Heart right ventricle (tissue), 16 donors: ENCODE data around the gene ACAN. TPM values are rescaled to one million over a fixed set of nuclear protein-coding genes. Genes with fewer than 3 reads are reported as not detected.

Source experiments
- ATAC-seq, 8 donors: fragments of 200-7000 bp; cut with Tn5 transposase; one replicate each; pipeline ENCODE4 v1.9.1; 2020; ENCODE audit warnings: mild to moderate bottlenecking in 8 of 8, moderate library complexity in 8 of 8, moderate number of reproducible peaks in 1 of 8
- DNase-seq, 2 donors: peaks; one replicate each; pipeline ENCODE4 v3.0.0-alpha.2; 2020
- H3K27ac ChIP-seq, 10 donors: fragments of 200-600 bp; sonication (generic) in 2 of 10; one replicate each; pipeline versions ENCODE4 v1.5.0 to v1.8.0; 2020 to 2022; ENCODE audit warnings: mild to moderate bottlenecking in 3 of 10
- H3K27me3 ChIP-seq, 7 donors: fragments of 200-600 bp; one replicate each; pipeline ENCODE4 v1.8.0; 2021 to 2022; ENCODE audit warnings: mild to moderate bottlenecking in 2 of 7
- H3K36me3 ChIP-seq, 9 donors: fragments of 200-600 bp; sonication (generic) in 1 of 9; one replicate each; pipeline versions ENCODE4 v1.5.0 to v1.8.0; 2020 to 2022; ENCODE audit warnings: mild to moderate bottlenecking in 2 of 9
- H3K4me1 ChIP-seq, 9 donors: fragments of 200-600 bp; sonication (generic) in 1 of 9; one replicate each; pipeline versions ENCODE4 v1.5.0 to v1.8.0; 2020 to 2022; ENCODE audit warnings: mild to moderate bottlenecking in 4 of 9
- H3K4me3 ChIP-seq, 10 donors: fragments of 200-600 bp; sonication (generic) in 2 of 10; one replicate each; pipeline versions ENCODE4 v1.5.0 to v1.8.0; 2020 to 2022; ENCODE audit warnings: mild to moderate bottlenecking in 7 of 10, moderate library complexity in 2 of 10
- H3K9me3 ChIP-seq, 11 donors: fragments of 200-600 bp in 10 of 11; sonication (generic) in 2 of 11; one replicate each; pipeline versions ENCODE4 v1.5.0 to v1.8.0; 2013 to 2022; ENCODE audit warnings: mild to moderate bottlenecking in 2 of 11, control low read depth in 1 of 11, moderate library complexity in 1 of 11
- CTCF ChIP-seq, 9 donors: fragments of 200-600 bp; sonication (generic) in 2 of 9; IDR thresholded peaks; one replicate each; pipeline versions ENCODE4 v1.5.0 to v1.8.0; 2021 to 2022; ENCODE audit warnings: antibody characterized with exemption in 9 of 9, mild to moderate bottlenecking in 5 of 9, moderate library complexity in 1 of 9
- WGBS, 2 donors: extraction: QIAGEN DNeasy Blood & Tissue Kit; methylation state at CpG; one replicate each; pipeline ENCODE4 v1.1.7; 2013; ENCODE audit warnings: inconsistent platforms in 1 of 2; 5-methylcytosine and 5-hydroxymethylcytosine counted together
- intact Hi-C, 10 donors: fragments of 100-400 bp; cut with DNase I; formaldehyde crosslinking; loops; one replicate each; pipeline versions ENCODE4 v1.11.1 to v1.14.2; 2022
- polyA plus RNA-seq, 2 donors: library from polyadenylated mRNA; stranded (reverse); fragments of 200-250 nt; gene quantifications; one replicate each; pipeline ENCODE4 v1.2.3, GENCODE V29; 2013
- total RNA-seq, 10 donors: library from RNA; stranded (reverse); fragmentation: NEBNext Ultra II Directional in 3 of 10; extraction: Animal tissue kit (Norgen Biotek cat#: 25700) in 3 of 10; gene quantifications; one replicate each; pipeline versions ENCODE4 v1.2.1 to v1.2.4, GENCODE V29; 2021 to 2023
- donor health status: Arrhythmogenic right ventricular cardiomyopathy.
- donor health status: ischemic (EF 13 %, LVEDD 7.1; RV severe dilation, severe dysfunction).
- donor health status: healthy with polysubstance abuse.
- donor health status: DM: no; HTN: yes; CAD: no.
- donor health status: DM: no; HTN: no; CAD: no.
- donor health status: ischemic (EF 25% LVEDD 6.9; RV normal size, moderate dysfunction).
- donor health status: ischemic (EF 25% LVEDD 5.7; RV mildly dilated, moderate dysfunction).
- donor health status: healthy.
- donor health status: DM: yes; HTN: yes; CAD: no.
- donor health status: Ischemic cardiomyopathy.
- donor health status: ischemic (EF 35%, LVEDD 5.7; RV mildly dilated, moderate dysfunction).
- donor health status: nonischemic (EF 11% LVEDD 7.7; RV severe dilation, severe dysfunction).
- donor health status: DM: yes; HTN: yes; CAD: no.
- donor health status: PGD.
- donor health status: ischemic (EF 29% LVEDD 5.4; RV normal size, mild dysfunction).
- donor health status: nonischemic (EF 23%, LVEDD 6.1; RV moderate dilation, normal function).

ACAN gene
- total and polyA plus RNA-seq, 12 donors, result 0.08 to 0.66 (median 0.19) TPM; not detected in 2

GRCh38 chr15:88833731-88834100 lies 30.5 kb downstream of the ACAN start:
- Histone ChIP-seq H3K36me3 (no peaks in the 10 kb centered on the region), H3K4me3 (no peak overlapping the region), H3K27me3 (peaks cover 0 to 6% (median 0%) of the 10 kb centered on the region in 7 donors), H3K27ac (no peak overlapping the region), H3K4me1 (no peaks in the 10 kb centered on the region), H3K9me3 (no peaks in the 10 kb centered on the region)
- TF ChIP-seq CTCF (IDR thresholded peaks at IDR 0.05), result no peak
- ATAC-seq (peak in 2 of 8 donors; percentile 22 to 33), DNase-seq (no peak)
- intact Hi-C loops, result loop anchor here (1.0 to 10.0 kb wide), 8 partner anchors 175 to 361 kb away; partner anchors contain the start of gene AEN (in 1 of the 10)
- WGBS, 2 donors, result 53 to 60% methylated on average over 8 of the region's 8 CpGs

GRCh38 chr15:88834211-88834812 lies 31.1 kb downstream of the ACAN start:
- ATAC-seq (peak; percentile 44 to 82 (median 65)), DNase-seq (peak; percentile 30 to 44)
- peak in 8 of 9 donors; percentile 43 to 74 (median 64) for TF ChIP-seq CTCF (IDR thresholded peaks at IDR 0.05)
- intact Hi-C loops, result loop anchor here (1.0 to 10.0 kb wide), 8 partner anchors 176 to 362 kb away; partner anchors contain the start of gene AEN (in 1 of the 10)
- H3K27ac ChIP-seq, result no peak overlapping the region
- no peaks in the 10 kb centered on the region for H3K9me3 ChIP-seq
- 42 to 43% methylated on average over 14 of the region's 14 CpGs for WGBS, 2 donors
- H3K27me3 ChIP-seq, result peaks cover 0 to 7% (median 0%) of the 10 kb centered on the region in 7 donors
- H3K4me1 ChIP-seq, result no peaks in the 10 kb centered on the region
- no peak overlapping the region for H3K4me3 ChIP-seq
- H3K36me3 ChIP-seq, result no peaks in the 10 kb centered on the region

DNA sequence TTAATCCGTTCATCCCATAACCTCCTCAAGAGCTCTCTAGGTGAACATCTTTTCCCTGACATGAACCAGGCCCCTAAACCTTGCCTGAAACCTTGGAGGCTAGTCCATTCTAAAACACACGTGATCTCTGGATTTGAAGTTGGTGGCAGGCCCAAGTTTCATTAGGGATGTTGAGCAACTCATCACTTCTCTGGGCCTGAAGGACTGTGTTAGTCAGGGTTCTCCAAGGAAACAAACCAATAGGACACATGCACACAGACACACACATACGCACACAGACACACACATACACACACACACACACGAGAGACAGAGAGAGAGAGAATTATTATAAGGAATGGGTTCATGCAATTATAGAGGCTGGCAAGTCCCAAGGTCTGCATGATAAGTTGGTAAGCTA lies 31.9 kb downstream of the ACAN start:
- Histone ChIP-seq H3K27ac (no peak overlapping the region), H3K9me3 (no peaks in the 10 kb centered on the region), H3K27me3 (peaks cover 0 to 10% (median 0%) of the 10 kb centered on the region in 7 donors), H3K4me1 (no peaks in the 10 kb centered on the region), H3K36me3 (no peaks in the 10 kb centered on the region), H3K4me3 (no peak overlapping the region)
- no peak for TF ChIP-seq CTCF (IDR thresholded peaks at IDR 0.05)
- intact Hi-C loops, result loop anchor here in 8 of 10 donors (2.0 to 10.0 kb wide), 6 partner anchors 176 to 360 kb away; partner anchors contain the start of gene AEN (in 1 of the 8)
- ATAC-seq (no peak), DNase-seq (no peak)
- 86 to 89% methylated on average over 4 of the region's 4 CpGs for WGBS, 2 donors

DNA sequence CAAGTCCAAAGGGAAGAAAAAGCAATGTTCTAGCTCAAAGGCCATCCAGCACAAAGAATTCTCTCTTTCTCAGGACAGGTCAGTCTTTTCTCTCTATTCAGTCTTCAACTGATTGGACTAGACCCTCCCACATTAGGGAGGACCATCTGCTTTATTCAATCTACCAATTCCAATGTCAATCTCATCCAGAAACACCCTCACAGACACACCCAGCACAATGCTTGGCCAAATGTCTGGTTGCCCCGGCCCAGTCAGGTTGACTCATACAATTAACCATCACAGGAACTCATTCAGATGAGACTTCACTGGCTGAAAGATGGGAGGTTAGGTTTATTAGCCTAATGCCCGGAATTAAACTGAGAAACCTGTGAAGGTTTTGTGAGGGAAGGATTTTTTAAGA lies 32.4 kb downstream of the ACAN start:
- no peak for DNase-seq
- no peak for TF ChIP-seq CTCF (IDR thresholded peaks at IDR 0.05)
- 59 to 81% methylated on average over 2 of the region's 2 CpGs for WGBS, 2 donors
- peaks cover 0 to 10% (median 0%) of the 10 kb centered on the region in 7 donors for H3K27me3 ChIP-seq
- H3K4me1 ChIP-seq, result no peaks in the 10 kb centered on the region
- no peaks in the 10 kb centered on the region for H3K36me3 ChIP-seq
- ATAC-seq, result no peak
- H3K27ac ChIP-seq, result no peak overlapping the region
- H3K9me3 ChIP-seq, result no peaks in the 10 kb centered on the region
- intact Hi-C loops, result loop anchor here in 8 of 10 donors (2.0 to 10.0 kb wide), 6 partner anchors 177 to 361 kb away; partner anchors contain the start of gene AEN (in 1 of the 8)
- no peak overlapping the region for H3K4me3 ChIP-seq
